Vagina (tissue), 2 donors: ENCODE data around the gene PKM. TPM values are rescaled to one million over a fixed set of nuclear protein-coding genes. Genes with fewer than 3 reads are reported as not detected.

ENCODE experiments used
- DNase-seq, 2 donors: peaks; one replicate each; pipeline ENCODE4 v3.0.0-alpha.2; 2017; ENCODE audit errors: extremely low spot score in 2 of 2
- H3K27ac ChIP-seq: fragments of 200-600 bp; sonication (generic); one replicate; pipeline ENCODE4 v1.5.1; 2019
- H3K27me3 ChIP-seq: fragments of 200-600 bp; sonication (generic); one replicate; pipeline ENCODE4 v1.5.1; 2019
- H3K36me3 ChIP-seq, 2 donors: fragments of 200-600 bp; sonication (generic); one replicate each; pipeline ENCODE4 v1.5.1; 2017 to 2019
- H3K4me1 ChIP-seq: fragments of 200-600 bp; sonication (generic); one replicate; pipeline ENCODE4 v1.5.1; 2019
- H3K4me3 ChIP-seq, 2 donors: fragments of 200-600 bp; sonication (generic); 1 replicate in 1 of 2; 2 replicates in 1 of 2; pipeline ENCODE4 v1.5.1; 2016 to 2019
- H3K9me3 ChIP-seq: fragments of 200-600 bp; sonication (generic); one replicate; pipeline ENCODE4 v1.5.1; 2019
- POLR2A ChIP-seq, 2 donors: fragments of 450-650 bp; IDR thresholded peaks; one replicate each; pipeline ENCODE4 v1.6.1; 2017; ENCODE audit warnings: antibody characterized with exemption in 2 of 2, mild to moderate bottlenecking in 2 of 2, moderate library complexity in 2 of 2
- POLR2AphosphoS5 ChIP-seq, 2 donors: sonication (generic); formaldehyde crosslinking; IDR thresholded peaks; one replicate each; pipeline ENCODE4 v1.9.0; 2017; ENCODE audit warnings: antibody characterized with exemption in 2 of 2, mild to moderate bottlenecking in 2 of 2, low read depth in 1 of 2; ENCODE audit not compliant: insufficient read depth in 1 of 2
- intact Hi-C: fragments of 100-400 bp; cut with DNase I; formaldehyde crosslinking; loops from one replicate; pipeline ENCODE4 v1.15.1; 2023
- total RNA-seq: library from RNA; depleted of rRNA; stranded (reverse); fragments of >200 nt; gene quantifications from one replicate; pipeline ENCODE4 v1.2.3, GENCODE V29; 2016
- TF ChIP-seq, protein P1 (sequence below), 3 experiments: fragments of 450-650 bp in 2 of 3; fragments of 200-600 bp in 1 of 3; sonication (generic) in 1 of 3; IDR thresholded peaks; one replicate each; pipeline ENCODE4 v1.5.1; 2017 to 2019; ENCODE audit warnings: antibody characterized with exemption in 3 of 3, mild to moderate bottlenecking in 2 of 3, moderate library complexity in 2 of 3

Gene PKM
- total RNA-seq, 1 donor from 2014 or later: 484 TPM

DNA sequence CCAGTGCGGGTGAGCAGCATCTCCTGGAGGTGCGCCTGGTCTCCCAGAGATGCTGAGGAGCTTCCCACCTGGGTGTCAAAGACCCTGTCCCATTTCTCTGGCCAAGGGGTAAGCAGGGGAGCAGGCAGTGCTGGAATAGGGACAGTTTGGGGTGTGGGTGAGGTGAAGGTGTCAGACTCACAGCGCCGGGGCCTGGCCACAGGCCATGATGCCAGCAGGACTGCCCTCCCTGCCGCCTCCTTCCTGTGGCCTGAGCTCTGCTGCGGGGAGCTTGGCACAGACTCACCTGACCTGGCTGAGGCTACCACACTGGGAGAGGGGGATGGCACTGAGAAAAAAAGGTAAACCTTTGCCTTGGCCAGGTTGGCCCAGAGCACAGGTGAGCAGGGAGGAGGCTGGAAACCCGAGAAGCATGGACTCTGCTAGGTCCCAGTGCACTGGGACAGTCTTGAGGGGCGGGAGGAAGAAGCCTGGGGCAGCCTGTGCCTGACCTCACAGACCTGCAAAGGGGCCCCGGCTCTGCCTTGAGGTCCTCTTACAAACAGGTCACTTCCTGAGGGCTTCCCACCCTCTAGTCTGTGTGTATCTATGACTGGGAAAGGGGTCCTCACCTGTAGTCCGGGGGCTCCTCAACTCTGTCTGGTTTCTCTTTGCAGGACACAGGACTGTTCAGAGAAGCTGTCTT, 61.6 kb downstream of the PKM start:
- Histone ChIP-seq H3K36me3 (no peaks in the 10 kb centered on the region), H3K27me3 (no peaks in the 10 kb centered on the region), H3K4me1 (no peaks in the 10 kb centered on the region), H3K9me3 (no peaks in the 10 kb centered on the region), H3K4me3 (no peak overlapping the region), H3K27ac (no peak overlapping the region)
- DNase-seq: no peak
- TF ChIP-seq, protein P1, sequence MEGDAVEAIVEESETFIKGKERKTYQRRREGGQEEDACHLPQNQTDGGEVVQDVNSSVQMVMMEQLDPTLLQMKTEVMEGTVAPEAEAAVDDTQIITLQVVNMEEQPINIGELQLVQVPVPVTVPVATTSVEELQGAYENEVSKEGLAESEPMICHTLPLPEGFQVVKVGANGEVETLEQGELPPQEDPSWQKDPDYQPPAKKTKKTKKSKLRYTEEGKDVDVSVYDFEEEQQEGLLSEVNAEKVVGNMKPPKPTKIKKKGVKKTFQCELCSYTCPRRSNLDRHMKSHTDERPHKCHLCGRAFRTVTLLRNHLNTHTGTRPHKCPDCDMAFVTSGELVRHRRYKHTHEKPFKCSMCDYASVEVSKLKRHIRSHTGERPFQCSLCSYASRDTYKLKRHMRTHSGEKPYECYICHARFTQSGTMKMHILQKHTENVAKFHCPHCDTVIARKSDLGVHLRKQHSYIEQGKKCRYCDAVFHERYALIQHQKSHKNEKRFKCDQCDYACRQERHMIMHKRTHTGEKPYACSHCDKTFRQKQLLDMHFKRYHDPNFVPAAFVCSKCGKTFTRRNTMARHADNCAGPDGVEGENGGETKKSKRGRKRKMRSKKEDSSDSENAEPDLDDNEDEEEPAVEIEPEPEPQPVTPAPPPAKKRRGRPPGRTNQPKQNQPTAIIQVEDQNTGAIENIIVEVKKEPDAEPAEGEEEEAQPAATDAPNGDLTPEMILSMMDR (IDR thresholded peaks at IDR 0.05): no peak
- TF ChIP-seq POLR2A (IDR thresholded peaks at IDR 0.05) (no peak), POLR2AphosphoS5 (IDR thresholded peaks at IDR 0.05; ENCODE audit: insufficient read depth in 1 of 2, low read depth in 1 of 2) (no peak)
- intact Hi-C loops: no loop called here

DNA sequence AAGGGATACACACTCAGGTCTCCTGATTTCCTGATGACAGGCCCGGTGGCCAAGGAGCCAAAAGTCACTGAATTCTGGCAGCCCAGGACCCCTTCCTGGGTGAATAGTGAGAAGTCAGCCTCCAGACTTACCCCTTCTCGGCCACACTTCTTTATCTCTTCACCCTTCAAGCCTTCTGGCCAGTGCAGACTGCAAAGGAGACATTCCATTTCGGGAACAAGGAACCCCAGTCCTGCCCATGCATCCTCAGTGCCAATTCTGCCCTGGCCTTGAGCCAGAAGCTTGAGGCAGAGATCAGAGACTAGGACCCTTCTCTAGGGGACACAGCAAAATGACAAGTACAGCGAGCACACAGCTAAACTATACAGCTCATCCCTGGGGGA, 62.2 kb downstream of the PKM start:
- intact Hi-C loops: no loop called here
- H3K9me3 ChIP-seq: no peaks in the 10 kb centered on the region
- H3K27ac ChIP-seq: no peak overlapping the region
- H3K4me1 ChIP-seq: no peaks in the 10 kb centered on the region
- no peaks in the 10 kb centered on the region for H3K27me3 ChIP-seq
- DNase-seq: no peak
- H3K4me3 ChIP-seq: no peak overlapping the region
- H3K36me3 ChIP-seq: no peaks in the 10 kb centered on the region
- TF ChIP-seq, protein P1 (IDR thresholded peaks at IDR 0.05): no peak
- no peak for TF ChIP-seq POLR2A (IDR thresholded peaks at IDR 0.05)
- no peak for TF ChIP-seq POLR2AphosphoS5 (IDR thresholded peaks at IDR 0.05; ENCODE audit: insufficient read depth in 1 of 2, low read depth in 1 of 2)

DNA sequence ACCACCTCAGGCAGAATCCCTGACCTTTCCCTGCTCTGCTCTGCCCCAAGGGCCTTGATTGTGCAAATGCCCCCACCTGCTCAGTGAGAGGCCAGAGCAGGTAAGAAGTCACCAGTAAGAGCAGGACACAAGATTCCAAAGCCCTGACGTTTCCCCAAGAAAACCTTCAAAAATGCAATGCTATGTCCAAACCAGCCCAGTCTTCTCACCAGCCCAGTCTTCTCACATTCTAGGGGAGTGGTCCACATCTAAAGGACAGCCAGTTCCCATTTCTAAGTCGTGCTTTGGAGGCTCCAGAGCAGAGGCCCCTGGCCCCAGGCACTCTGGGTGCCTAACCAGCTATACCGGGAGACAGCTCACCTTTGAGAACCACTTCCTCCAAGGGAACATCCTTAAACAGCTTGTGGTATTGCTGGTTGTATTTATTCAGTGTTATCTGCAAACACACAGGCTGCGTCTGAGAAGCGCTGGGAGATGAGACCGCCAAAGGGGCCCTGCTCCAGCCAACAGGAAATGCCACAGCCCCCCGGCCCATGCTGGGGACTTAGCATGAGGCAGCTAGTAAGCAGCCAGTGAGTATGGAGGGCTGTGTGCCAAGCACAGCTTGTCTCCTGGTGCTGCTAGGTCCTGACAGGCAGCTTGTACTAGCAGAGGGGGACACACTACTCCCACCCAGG, 62.7 kb downstream of the PKM start:
- no peak for DNase-seq
- H3K4me3 ChIP-seq: no peak overlapping the region
- TF ChIP-seq, protein P1 (IDR thresholded peaks at IDR 0.05): no peak
- no peak for TF ChIP-seq POLR2AphosphoS5 (IDR thresholded peaks at IDR 0.05; ENCODE audit: insufficient read depth in 1 of 2, low read depth in 1 of 2)
- no peak for TF ChIP-seq POLR2A (IDR thresholded peaks at IDR 0.05)
- intact Hi-C loops: no loop called here
- H3K36me3 ChIP-seq: no peaks in the 10 kb centered on the region
- no peaks in the 10 kb centered on the region for H3K9me3 ChIP-seq
- H3K4me1 ChIP-seq: no peaks in the 10 kb centered on the region
- no peak overlapping the region for H3K27ac ChIP-seq
- H3K27me3 ChIP-seq: no peaks in the 10 kb centered on the region

DNA sequence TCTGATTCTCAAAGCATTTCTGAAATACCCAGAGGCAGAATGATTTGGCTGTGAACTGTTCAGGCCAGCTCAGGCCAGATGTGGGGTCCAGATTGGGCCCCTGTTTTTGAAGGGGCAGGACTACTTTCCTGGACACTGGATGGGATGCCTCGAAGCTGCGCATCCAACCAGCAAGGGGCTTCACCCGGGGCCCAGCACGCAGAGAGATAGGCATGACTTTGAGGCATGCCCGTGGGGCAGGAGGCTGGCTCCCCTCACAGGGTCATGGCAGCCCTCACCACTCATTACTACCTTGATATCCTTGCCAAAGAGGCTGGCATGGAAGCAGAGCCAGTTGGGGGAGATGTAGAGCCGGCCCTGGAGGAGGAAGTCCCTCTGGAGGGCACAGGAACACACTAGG, 63.5 kb downstream of the PKM start:
- H3K27me3 ChIP-seq: no peaks in the 10 kb centered on the region
- H3K27ac ChIP-seq: no peak overlapping the region
- no peak for DNase-seq
- no peaks in the 10 kb centered on the region for H3K4me1 ChIP-seq
- H3K9me3 ChIP-seq: no peaks in the 10 kb centered on the region
- H3K4me3 ChIP-seq: no peak overlapping the region
- no peaks in the 10 kb centered on the region for H3K36me3 ChIP-seq
- no peak for TF ChIP-seq POLR2A (IDR thresholded peaks at IDR 0.05)
- TF ChIP-seq, protein P1 (IDR thresholded peaks at IDR 0.05): no peak
- TF ChIP-seq POLR2AphosphoS5 (IDR thresholded peaks at IDR 0.05; ENCODE audit: insufficient read depth in 1 of 2, low read depth in 1 of 2): no peak
- intact Hi-C loops: no loop called here
